HG03039 (cell line): ENCODE results near the gene CASZ1.

ENCODE experiments used
- ATAC-seq: cut with Tn5 transposase; IDR thresholded peaks from one replicate; pipeline ENCODE4 v1.9.1; 2021; ENCODE audit warnings: mild to moderate bottlenecking, moderate library complexity; ENCODE audit not compliant: unreplicated experiment

CASZ1 gene

GRCh38 chr1:10712568-10713362 is 83.7 kb downstream of the CASZ1 start:
- ATAC-seq: no peak

GRCh38 chr1:10710489-10710888 is 86.0 kb downstream of the CASZ1 start:
- ATAC-seq: no peak

- ATAC-seq: no peak
These were observed 86.8 kb downstream of the CASZ1 start for GRCh38 chr1:10709646-10710045.

- no peak for ATAC-seq
These were observed 87.3 kb downstream of the CASZ1 start for GRCh38 chr1:10709165-10709564.

- no peak for ATAC-seq
These were observed 87.7 kb downstream of the CASZ1 start for GRCh38 chr1:10708757-10709156.

- ATAC-seq: no peak
These were observed 89.2 kb downstream of the CASZ1 start for GRCh38 chr1:10707208-10707607.

- ATAC-seq: no peak
These were observed 90.0 kb downstream of the CASZ1 start for GRCh38 chr1:10706376-10706913.

- ATAC-seq: no peak
These were observed 90.5 kb downstream of the CASZ1 start for GRCh38 chr1:10705953-10706352.

GRCh38 chr1:10704368-10704882 is 92.0 kb downstream of the CASZ1 start:
- no peak for ATAC-seq

GRCh38 chr1:10703702-10704101 is 92.7 kb downstream of the CASZ1 start:
- ATAC-seq: no peak

GRCh38 chr1:10701145-10701544 is 95.3 kb downstream of the CASZ1 start:
- ATAC-seq: no peak

- no peak for ATAC-seq
These were observed 97.0 kb downstream of the CASZ1 start for GRCh38 chr1:10699470-10699835.

GRCh38 chr1:10698726-10699469 is 97.5 kb downstream of the CASZ1 start:
- no peak for ATAC-seq

- ATAC-seq: no peak
These were observed 98.8 kb downstream of the CASZ1 start for GRCh38 chr1:10697621-10698160.

GRCh38 chr1:10696977-10697376 is 99.5 kb downstream of the CASZ1 start:
- no peak for ATAC-seq

- ATAC-seq: peak; percentile 37
These were observed 101.5 kb downstream of the CASZ1 start for GRCh38 chr1:10694633-10695627.

GRCh38 chr1:10694274-10694632 is 102.2 kb downstream of the CASZ1 start:
- peak; percentile 38 for ATAC-seq

- ATAC-seq: no peak
These were observed 102.8 kb downstream of the CASZ1 start for GRCh38 chr1:10693497-10694273.

GRCh38 chr1:10693152-10693496 is 103.3 kb downstream of the CASZ1 start:
- no peak for ATAC-seq
